ENCODE results near the gene PRDM16.

DNA sequence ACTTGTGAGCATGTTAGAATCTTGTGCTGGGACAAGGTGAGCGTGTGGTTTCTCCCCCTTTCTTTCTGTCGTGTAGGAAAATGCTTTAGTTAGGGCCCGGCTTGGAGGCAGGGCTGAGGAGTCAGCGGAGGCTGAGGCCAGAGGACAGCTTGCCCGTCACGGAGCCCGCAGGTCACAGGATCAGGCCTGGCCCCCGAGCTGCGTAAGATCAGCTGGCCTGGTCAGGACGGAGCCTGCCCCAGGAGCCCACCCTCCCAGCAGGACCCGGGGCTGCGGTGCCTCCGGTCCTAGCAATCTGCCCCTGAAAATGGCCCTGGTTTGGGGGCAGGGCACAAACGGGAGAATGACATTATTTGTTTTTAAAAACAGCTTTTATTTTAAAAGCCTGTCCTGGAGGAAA lies 52.0 kb downstream of the PRDM16 start:
- TF ChIP-seq, protein P1, sequence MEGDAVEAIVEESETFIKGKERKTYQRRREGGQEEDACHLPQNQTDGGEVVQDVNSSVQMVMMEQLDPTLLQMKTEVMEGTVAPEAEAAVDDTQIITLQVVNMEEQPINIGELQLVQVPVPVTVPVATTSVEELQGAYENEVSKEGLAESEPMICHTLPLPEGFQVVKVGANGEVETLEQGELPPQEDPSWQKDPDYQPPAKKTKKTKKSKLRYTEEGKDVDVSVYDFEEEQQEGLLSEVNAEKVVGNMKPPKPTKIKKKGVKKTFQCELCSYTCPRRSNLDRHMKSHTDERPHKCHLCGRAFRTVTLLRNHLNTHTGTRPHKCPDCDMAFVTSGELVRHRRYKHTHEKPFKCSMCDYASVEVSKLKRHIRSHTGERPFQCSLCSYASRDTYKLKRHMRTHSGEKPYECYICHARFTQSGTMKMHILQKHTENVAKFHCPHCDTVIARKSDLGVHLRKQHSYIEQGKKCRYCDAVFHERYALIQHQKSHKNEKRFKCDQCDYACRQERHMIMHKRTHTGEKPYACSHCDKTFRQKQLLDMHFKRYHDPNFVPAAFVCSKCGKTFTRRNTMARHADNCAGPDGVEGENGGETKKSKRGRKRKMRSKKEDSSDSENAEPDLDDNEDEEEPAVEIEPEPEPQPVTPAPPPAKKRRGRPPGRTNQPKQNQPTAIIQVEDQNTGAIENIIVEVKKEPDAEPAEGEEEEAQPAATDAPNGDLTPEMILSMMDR (IDR thresholded peaks at IDR 0.05; ENCODE audit: low read depth, low read length): no peak
- no peak for TF ChIP-seq POLR2A (IDR thresholded peaks at IDR 0.05; ENCODE audit: extremely low read depth, insufficient read length)
- TF ChIP-seq MYC (IDR thresholded peaks at IDR 0.05; ENCODE audit: low read depth, low read length): no peak
